GM12878 (cell line): Measurements from ENCODE around the gene PCBD2.
"Not testable (repeated sequence)": the region's sequence is repeated elsewhere in the genome, so short reads cannot be mapped to it uniquely, and the experiment has no call there.

ENCODE experiments used
- CBX3 ChIP-seq: fragments of 200-600 bp; sonication (generic); IDR thresholded peaks from 2 replicates; pipeline ENCODE4 v1.6.1; 2016; ENCODE audit warnings: low read depth, borderline replicate concordance
- CREB1 ChIP-seq: IDR thresholded peaks from 2 replicates; pipeline ENCODE4 v1.6.1; 2012; ENCODE audit warnings: low read depth, mild to moderate bottlenecking, inconsistent platforms
- EP300 ChIP-seq, 2 experiments: fragments of 150-350 bp in 1 of 2; IDR thresholded peaks; 2 replicates each; pipeline ENCODE4 v1.6.1; 2011 to 2012; ENCODE audit warnings: low read depth in 2 of 2, low read length in 2 of 2, borderline replicate concordance in 1 of 2, improper control_type of control experiment in 1 of 2, inconsistent platforms in 1 of 2; ENCODE audit not compliant: control insufficient read depth in 1 of 2
- EZH2 ChIP-seq: IDR thresholded peaks from 2 replicates; pipeline ENCODE4 v1.6.1; 2012; ENCODE audit warnings: low read depth, mild to moderate bottlenecking, control low read depth, inconsistent platforms, low read length, borderline replicate concordance; ENCODE audit not compliant: control insufficient read depth
- GABPA ChIP-seq: IDR thresholded peaks from 2 replicates; pipeline ENCODE4 v1.6.1; 2014; ENCODE audit warnings: antibody characterized with exemption, low read depth, mild to moderate bottlenecking, inconsistent platforms
- KDM1A ChIP-seq: fragments of 200-600 bp; sonication (generic); IDR thresholded peaks from 2 replicates; pipeline ENCODE4 v1.6.1; 2016; ENCODE audit warnings: borderline replicate concordance
- NFIC ChIP-seq: IDR thresholded peaks from 2 replicates; pipeline ENCODE4 v1.6.1; 2012; ENCODE audit warnings: low read depth, mild to moderate bottlenecking, inconsistent platforms, low read length, moderate library complexity
- PML ChIP-seq: IDR thresholded peaks from 2 replicates; pipeline ENCODE4 v1.6.1; 2012; ENCODE audit warnings: low read length, inconsistent platforms
- POLR2AphosphoS5 ChIP-seq: IDR thresholded peaks from 2 replicates; pipeline ENCODE4 v1.6.1; 2011; ENCODE audit warnings: mild to moderate bottlenecking, low read length, inconsistent platforms
- ZZZ3 ChIP-seq: IDR thresholded peaks from 2 replicates; pipeline ENCODE4 v1.6.1; 2011; ENCODE audit warnings: low read depth; ENCODE audit not compliant: control insufficient read depth, insufficient read length
- TF ChIP-seq, protein P1 (sequence below), 3 experiments: IDR thresholded peaks in 2 of 3; conservative IDR thresholded peaks in 1 of 3; 2 replicates each; pipeline ENCODE4 v1.5.1; 2011; ENCODE audit warnings: low read depth in 3 of 3, low read length in 3 of 3, mild to moderate bottlenecking in 3 of 3, control low read depth in 2 of 3, moderate library complexity in 2 of 3, inconsistent platforms in 1 of 3, mixed read lengths in 1 of 3; ENCODE audit not compliant: control insufficient read depth in 2 of 3, insufficient read depth in 1 of 3; ENCODE audit errors: extremely low read depth in 1 of 3
- TF ChIP-seq, protein P2 (sequence below): fragments of 450-650 bp; formaldehyde crosslinking; IDR thresholded peaks from 2 replicates; pipeline ENCODE4 v1.4.0; 2020; ENCODE audit warnings: mild to moderate bottlenecking, moderate library complexity

DNA sequence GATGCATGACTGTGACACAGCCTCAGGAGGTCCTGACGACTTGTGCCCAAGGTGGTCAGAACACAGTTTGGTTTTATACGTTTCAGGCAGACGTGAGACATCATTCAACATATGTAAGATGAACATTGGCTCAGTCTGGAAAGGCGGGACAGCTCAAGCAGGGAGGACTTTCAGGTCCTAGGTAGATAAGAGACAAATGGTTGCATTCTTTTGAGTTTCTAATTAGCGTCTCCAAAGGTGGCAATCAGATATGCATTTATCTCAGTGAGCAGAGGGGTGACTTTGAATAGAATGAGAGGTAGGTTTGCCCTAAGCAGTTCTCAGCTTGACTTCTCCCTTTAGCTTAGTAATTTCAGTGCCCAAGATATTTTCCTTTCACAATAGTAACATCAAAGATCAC is 85.3 kb downstream of the PCBD2 start:
- TF ChIP-seq KDM1A; EP300 (IDR thresholded peaks at IDR 0.05; ENCODE audit: borderline replicate concordance in 1 of 2, control insufficient read depth in 1 of 2, low read depth in 2 of 2, low read length in 2 of 2); PML; NFIC; ZZZ3; CBX3; CREB1; EZH2; GABPA; POLR2AphosphoS5: not testable (repeated sequence)
- TF ChIP-seq, protein P1, sequence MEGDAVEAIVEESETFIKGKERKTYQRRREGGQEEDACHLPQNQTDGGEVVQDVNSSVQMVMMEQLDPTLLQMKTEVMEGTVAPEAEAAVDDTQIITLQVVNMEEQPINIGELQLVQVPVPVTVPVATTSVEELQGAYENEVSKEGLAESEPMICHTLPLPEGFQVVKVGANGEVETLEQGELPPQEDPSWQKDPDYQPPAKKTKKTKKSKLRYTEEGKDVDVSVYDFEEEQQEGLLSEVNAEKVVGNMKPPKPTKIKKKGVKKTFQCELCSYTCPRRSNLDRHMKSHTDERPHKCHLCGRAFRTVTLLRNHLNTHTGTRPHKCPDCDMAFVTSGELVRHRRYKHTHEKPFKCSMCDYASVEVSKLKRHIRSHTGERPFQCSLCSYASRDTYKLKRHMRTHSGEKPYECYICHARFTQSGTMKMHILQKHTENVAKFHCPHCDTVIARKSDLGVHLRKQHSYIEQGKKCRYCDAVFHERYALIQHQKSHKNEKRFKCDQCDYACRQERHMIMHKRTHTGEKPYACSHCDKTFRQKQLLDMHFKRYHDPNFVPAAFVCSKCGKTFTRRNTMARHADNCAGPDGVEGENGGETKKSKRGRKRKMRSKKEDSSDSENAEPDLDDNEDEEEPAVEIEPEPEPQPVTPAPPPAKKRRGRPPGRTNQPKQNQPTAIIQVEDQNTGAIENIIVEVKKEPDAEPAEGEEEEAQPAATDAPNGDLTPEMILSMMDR (IDR thresholded peaks at IDR 0.05 in 2 of 3, conservative IDR thresholded peaks at IDR 0.05 in 1 of 3; ENCODE audit: control insufficient read depth in 2 of 3, extremely low read depth in 1 of 3, insufficient read depth in 1 of 3, low read depth in 3 of 3, low read length in 3 of 3): not testable (repeated sequence)
- TF ChIP-seq, protein P2, sequence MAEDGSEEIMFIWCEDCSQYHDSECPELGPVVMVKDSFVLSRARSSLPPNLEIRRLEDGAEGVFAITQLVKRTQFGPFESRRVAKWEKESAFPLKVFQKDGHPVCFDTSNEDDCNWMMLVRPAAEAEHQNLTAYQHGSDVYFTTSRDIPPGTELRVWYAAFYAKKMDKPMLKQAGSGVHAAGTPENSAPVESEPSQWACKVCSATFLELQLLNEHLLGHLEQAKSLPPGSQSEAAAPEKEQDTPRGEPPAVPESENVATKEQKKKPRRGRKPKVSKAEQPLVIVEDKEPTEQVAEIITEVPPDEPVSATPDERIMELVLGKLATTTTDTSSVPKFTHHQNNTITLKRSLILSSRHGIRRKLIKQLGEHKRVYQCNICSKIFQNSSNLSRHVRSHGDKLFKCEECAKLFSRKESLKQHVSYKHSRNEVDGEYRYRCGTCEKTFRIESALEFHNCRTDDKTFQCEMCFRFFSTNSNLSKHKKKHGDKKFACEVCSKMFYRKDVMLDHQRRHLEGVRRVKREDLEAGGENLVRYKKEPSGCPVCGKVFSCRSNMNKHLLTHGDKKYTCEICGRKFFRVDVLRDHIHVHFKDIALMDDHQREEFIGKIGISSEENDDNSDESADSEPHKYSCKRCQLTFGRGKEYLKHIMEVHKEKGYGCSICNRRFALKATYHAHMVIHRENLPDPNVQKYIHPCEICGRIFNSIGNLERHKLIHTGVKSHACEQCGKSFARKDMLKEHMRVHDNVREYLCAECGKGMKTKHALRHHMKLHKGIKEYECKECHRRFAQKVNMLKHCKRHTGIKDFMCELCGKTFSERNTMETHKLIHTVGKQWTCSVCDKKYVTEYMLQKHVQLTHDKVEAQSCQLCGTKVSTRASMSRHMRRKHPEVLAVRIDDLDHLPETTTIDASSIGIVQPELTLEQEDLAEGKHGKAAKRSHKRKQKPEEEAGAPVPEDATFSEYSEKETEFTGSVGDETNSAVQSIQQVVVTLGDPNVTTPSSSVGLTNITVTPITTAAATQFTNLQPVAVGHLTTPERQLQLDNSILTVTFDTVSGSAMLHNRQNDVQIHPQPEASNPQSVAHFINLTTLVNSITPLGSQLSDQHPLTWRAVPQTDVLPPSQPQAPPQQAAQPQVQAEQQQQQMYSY: not testable (repeated sequence)
